Suppressor macrophage treated with lipopolysaccharide for 4 hours (primary cell): ENCODE measurements around the gene CCNYL1.
"Not testable (repeated sequence)": the region's sequence is repeated elsewhere in the genome, so short reads cannot be mapped to it uniquely, and the experiment has no call there.

ENCODE experiments used
- DNase-seq: peaks from one replicate; pipeline ENCODE4 v3.0.0-alpha.2; 2020

CCNYL1 gene

GRCh38 chr2:207698301-207698700 lies 13.1 kb upstream of the CCNYL1 start:
- DNase-seq = peak; percentile 45

DNA sequence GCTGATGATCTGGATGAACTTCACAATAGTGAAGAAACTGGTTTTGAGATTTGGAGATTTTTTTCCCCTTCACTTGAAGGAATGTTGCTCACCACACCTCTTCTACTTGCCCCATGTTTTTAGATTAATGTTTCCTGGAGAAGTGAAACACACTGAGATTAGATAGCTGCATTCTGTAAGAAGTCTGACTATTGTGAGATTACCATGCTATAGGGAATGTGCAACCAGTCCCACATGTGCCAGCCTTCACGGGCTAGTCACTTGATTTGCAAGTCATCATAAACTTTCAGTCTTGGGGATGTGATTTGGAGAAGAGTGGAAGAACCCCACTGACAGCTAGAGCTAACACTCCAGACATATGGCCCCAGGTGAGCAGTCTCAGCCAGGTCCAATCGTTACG lies 7.4 kb upstream of the CCNYL1 start:
- peak; percentile 70 for DNase-seq

DNA sequence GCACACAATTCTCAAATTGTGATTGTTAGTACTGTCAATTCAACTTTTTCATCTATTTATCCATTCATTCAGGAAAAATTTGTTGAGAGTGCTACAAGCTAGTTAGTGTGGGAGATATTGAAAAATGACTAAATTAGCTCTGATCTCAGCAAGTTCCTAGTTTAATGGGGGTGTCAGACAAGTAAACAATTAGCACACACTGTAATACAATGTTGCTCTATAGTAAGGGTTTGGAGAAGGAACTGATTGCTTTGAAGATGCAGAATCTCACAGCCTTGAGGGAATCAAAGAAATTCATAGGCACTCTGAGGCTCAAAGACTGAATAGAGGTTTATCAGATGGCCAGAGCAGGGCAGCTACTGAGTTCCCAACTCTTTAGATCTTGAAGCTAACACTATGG lies 6.8 kb upstream of the CCNYL1 start:
- DNase-seq = peak; percentile 30

GRCh38 chr2:207706936-207707860 lies 4.2 kb upstream of the CCNYL1 start:
- no peak for DNase-seq

GRCh38 chr2:207711750-207712530 lies 500 bp downstream of the CCNYL1 start:
- DNase-seq = peak; percentile 68

DNA sequence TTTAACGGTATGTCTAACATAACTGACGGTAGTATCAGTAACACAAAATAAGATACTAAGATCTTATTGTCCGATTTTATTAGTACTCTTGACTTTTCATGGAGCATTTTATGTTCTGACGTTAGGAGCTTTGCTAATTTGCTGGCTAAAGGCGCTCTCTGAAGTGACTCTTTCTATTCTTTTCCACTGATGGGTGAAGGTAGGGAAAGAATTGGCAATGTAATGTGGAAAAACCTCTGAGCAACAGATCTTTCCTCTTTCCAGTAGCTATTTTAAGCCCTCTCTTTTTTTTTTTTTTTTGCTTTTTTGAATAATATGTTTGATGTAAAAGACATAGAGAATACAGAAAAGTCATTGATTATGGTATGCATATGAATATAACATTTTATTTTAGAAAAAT lies 4.6 kb downstream of the CCNYL1 start:
- DNase-seq = no peak

DNA sequence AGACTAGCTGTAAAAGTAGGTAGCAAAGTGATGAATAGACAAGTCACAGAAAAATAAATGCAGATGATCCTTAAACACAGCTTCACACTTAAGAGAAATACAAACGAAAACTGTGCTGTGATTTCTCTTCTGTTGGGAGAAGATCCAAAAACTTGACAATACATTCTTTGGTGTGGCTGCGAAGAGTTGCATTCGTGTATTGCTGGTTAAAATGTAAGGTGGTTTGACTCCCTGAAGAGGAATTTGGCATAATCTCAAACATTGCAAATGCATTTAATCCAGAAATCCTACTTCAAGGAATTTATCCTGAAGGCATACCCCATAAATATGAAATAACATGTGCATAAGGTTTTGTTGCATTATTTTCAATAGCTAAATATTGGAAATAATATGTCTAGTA lies 7.1 kb downstream of the CCNYL1 start:
- no peak for DNase-seq

DNA sequence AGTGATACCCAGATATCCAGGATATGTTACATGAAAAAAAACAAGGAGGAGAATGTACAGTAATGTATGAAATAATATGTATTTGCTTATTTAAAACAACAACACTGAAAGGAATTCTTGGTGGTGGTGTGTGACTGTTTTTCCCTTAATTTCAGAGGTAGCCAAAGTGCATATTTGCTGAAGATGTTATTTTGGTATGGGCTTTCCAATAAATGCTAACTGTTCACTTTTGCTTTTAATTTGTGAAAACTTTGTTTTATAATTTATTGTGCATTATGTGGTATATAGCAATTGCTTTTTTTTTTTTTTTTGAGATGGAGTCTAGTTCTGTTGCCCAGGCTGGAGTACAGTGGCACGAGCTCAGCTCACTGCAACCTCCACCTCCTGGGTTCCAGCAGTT lies 7.6 kb downstream of the CCNYL1 start:
- no peak for DNase-seq

- DNase-seq = not testable (repeated sequence)
These were observed 8.2 kb downstream of the CCNYL1 start for GRCh38 chr2:207719655-207720054.

DNA sequence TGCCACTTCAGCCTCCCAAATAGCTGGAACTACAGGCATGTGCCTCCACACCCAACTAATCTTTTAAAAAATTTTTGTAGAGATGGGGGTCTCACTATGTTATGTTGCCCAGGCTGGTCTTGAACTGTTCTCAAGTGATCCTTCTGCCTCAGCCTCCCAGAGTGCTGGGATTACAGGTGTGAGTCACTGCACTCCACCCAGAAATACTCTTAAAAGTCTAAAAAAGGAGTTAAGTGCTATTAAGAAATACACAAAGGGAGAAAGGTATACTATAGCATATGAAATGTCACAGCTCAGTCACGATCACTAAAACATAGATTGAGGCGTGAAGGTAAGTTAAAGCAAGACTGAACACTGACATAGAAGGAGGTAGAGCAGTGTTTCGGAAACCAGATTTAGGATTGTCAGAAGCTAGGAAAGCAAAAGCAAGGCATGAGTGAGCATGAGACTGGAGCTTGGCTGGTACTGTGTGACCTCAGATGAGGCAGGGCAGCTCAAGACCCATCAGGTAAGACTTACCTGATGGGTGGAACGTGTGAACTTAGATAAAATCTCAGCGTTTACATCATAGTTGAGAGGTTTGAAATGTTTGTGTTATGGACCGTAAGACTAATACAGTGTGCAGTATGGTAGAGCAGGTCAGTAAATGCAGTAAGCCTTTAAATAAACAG lies 9.2 kb downstream of the CCNYL1 start:
- no peak for DNase-seq

DNA sequence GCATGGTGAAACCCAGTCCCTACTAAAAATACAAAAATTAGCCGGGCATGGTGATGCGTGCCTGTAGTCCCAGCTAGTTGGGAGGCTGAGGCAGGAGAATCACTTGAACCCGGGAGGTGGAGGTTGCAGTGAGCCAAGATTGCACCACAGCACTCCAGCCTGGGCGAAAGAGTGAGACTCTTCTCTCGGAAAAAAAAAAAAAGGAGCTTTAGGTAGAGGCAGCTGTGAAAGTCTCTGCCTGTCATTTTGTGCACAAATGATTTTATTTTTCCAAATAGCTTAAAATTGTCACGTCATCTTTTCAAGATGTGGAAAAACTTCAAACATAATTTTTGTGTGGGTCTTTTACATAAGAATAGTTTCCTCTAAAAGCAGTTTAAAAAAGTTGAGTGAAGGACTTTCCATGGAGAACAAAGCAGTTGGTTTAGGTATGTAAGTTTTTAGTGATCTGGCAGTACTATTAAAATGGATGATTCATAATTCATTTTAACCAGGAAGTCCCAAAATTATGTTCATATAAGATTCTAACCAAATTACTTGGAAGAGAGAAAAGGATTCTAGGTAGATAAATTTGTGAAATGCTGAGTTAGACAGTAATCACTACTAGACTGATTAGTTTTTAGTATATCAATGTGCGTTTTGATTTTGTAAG lies 11.5 kb downstream of the CCNYL1 start:
- DNase-seq = no peak

- DNase-seq = not testable (repeated sequence)
These were observed 12.0 kb downstream of the CCNYL1 start for GRCh38 chr2:207723425-207723787.

GRCh38 chr2:207724113-207724512 lies 12.7 kb downstream of the CCNYL1 start:
- no peak for DNase-seq

- no peak for DNase-seq
These were observed 14.6 kb downstream of the CCNYL1 start for GRCh38 chr2:207725873-207726578.

DNA sequence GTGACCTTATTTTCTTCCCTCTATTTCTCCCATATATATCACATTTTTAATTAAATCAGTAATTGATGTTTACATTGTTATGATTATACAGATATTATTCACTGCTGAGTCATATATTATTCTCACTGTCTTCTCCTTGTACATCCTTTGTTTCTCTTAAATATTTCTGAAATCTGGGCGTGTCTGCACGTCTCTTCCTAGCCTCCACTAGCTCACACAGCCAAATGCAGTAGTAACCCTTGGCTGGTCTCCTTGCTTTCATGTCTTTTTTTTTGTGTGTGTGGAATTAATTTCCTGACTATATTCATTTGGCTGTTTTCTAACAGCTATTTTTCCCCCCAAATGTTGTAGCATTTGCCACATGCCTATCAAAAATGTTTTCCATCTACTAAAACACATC lies 15.8 kb downstream of the CCNYL1 start:
- DNase-seq = no peak

- no peak for DNase-seq
These were observed 18.1 kb downstream of the CCNYL1 start for GRCh38 chr2:207729465-207729998.

DNA sequence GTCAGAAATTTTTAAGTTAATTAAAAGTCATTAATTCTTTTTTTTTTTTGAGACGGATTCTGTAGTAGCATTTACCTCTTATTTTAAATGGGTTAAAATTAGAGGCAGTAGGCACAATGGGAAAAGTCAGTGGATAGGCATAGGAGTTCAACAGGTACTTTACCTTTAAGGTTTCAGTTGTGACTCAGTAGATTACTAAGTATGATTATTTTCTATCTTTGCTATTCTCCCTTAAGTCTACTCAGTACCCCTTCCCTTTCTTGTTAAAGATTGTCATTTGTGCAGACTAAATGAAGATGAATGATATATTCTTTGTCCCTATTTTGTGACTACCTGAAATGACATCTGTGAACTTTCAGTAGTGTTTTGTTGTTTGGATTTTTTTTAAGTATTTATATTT lies 19.7 kb downstream of the CCNYL1 start:
- DNase-seq = no peak

- no peak for DNase-seq
These were observed 22.3 kb downstream of the CCNYL1 start for GRCh38 chr2:207733597-207734240.

GRCh38 chr2:207734264-207734635 lies 22.8 kb downstream of the CCNYL1 start:
- no peak for DNase-seq

- no peak for DNase-seq
These were observed 23.4 kb downstream of the CCNYL1 start for GRCh38 chr2:207734636-207735512.

DNA sequence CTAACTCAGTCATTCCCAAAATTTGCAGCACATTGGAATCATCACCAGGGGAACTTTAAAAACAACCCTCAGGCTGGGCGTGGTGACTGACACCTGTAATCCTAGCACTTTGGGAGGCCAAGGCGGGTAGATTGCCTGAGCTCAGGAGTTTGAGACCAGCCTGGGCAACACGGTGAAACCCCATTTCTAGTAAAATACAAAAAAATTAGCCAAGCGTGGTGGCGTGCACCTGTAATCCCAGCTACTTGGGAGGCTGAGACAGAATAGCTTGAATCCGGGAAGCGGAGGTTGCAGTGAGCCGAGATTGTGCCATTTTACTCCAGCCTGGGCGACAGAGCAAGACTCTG lies 24.0 kb downstream of the CCNYL1 start:
- DNase-seq = not testable (repeated sequence)
